OCI-LY3 (cell line): ENCODE data around the gene DNAH14.
"Not testable (repeated sequence)": the region's sequence is repeated elsewhere in the genome, so short reads cannot be mapped to it uniquely, and the experiment has no call there.

ENCODE experiments used
- H2AFZ ChIP-seq: fragments of 200-600, 300-600 bp; shearing (Covaris generic); 2 replicates; pipeline ENCODE4 v1.6.0; 2014; ENCODE audit warnings: antibody characterized with exemption, low read depth, low read length
- H3K27ac ChIP-seq: fragments of 200-600, 300-600 bp; sonication (generic); 2 replicates; pipeline ENCODE4 v1.5.1; 2014; ENCODE audit warnings: mild to moderate bottlenecking, low read length, moderate library complexity, mixed read lengths
- H3K27me3 ChIP-seq: fragments of 200-600, 300-600 bp; sonication (generic); 2 replicates; pipeline ENCODE4 v1.6.1; 2014; ENCODE audit warnings: low read depth, low read length, mixed read lengths
- H3K36me3 ChIP-seq: fragments of 200-600, 300-600 bp; sonication (generic); replicated peaks from 2 replicates; pipeline ENCODE3; 2014; ENCODE audit warnings: low read depth, low read length, mixed read lengths
- H3K4me1 ChIP-seq: fragments of 300-600, 200-600 bp; sonication (generic); 2 replicates; pipeline ENCODE4 v1.6.1; 2014; ENCODE audit warnings: low read length, mixed read lengths
- H3K4me2 ChIP-seq: fragments of 200-600, 300-600 bp; sonication (generic); 2 replicates; pipeline ENCODE4 v1.6.1; 2014; ENCODE audit warnings: low read length, mixed read lengths
- H3K4me3 ChIP-seq: fragments of 300-600, 200-600 bp; sonication (generic); 2 replicates; pipeline ENCODE4 v1.5.1; 2014; ENCODE audit warnings: antibody characterized with exemption, mild to moderate bottlenecking, low read length, moderate library complexity
- H3K79me2 ChIP-seq: fragments of 300-600, 200-600 bp; shearing (Covaris generic); 2 replicates; pipeline ENCODE4 v1.6.1; 2014; ENCODE audit warnings: mild to moderate bottlenecking, low read length, mixed read lengths
- H3K9ac ChIP-seq: fragments of 300-600, 200-600 bp; shearing (Covaris generic); 2 replicates; pipeline ENCODE4 v1.6.0; 2014; ENCODE audit warnings: mild to moderate bottlenecking, low read length, moderate library complexity
- H3K9me3 ChIP-seq: fragments of 200-600, 300-600 bp; shearing (Covaris generic); 2 replicates; pipeline ENCODE4 v1.6.1; 2014; ENCODE audit warnings: low read length, mixed read lengths; ENCODE audit not compliant: insufficient read depth
- H4K20me1 ChIP-seq: fragments of 200-600, 300-600 bp; sonication (generic); 2 replicates; pipeline ENCODE4 v1.6.1; 2016; ENCODE audit warnings: low read length, mixed read lengths; ENCODE audit not compliant: insufficient read depth
- CTCF ChIP-seq: fragments of 200-600, 300-600 bp; sonication (generic); IDR thresholded peaks from 2 replicates; pipeline ENCODE4 v1.5.1; 2014; ENCODE audit warnings: antibody characterized with exemption, low read length, low read depth
- EZH2phosphoT487 ChIP-seq: fragments of 200-600 bp; shearing (Covaris generic); IDR thresholded peaks from 2 replicates; pipeline ENCODE4 v1.6.1; 2018; ENCODE audit warnings: antibody characterized with exemption, mixed run types, low read depth

The DNAH14 gene

GRCh38 chr1:225026701-225027100 is 97.2 kb downstream of the DNAH14 start:
- H3K27me3 ChIP-seq = no peaks in the 10 kb centered on the region
- peaks cover 3% of the 10 kb centered on the region for H3K36me3 ChIP-seq
- H3K79me2 ChIP-seq = no peaks in the 10 kb centered on the region
- H3K9me3 ChIP-seq = no peaks in the 10 kb centered on the region
- H3K4me1 ChIP-seq = no peaks in the 10 kb centered on the region
- no peak overlapping the region for H3K4me2 ChIP-seq
- H3K9ac ChIP-seq = no peak overlapping the region
- TF ChIP-seq CTCF = no peak
- no peak for TF ChIP-seq EZH2phosphoT487
- no peak overlapping the region for H2AFZ ChIP-seq
- H3K27ac ChIP-seq = no peak overlapping the region
- no peak overlapping the region for H3K4me3 ChIP-seq
- H4K20me1 ChIP-seq = no peaks in the 10 kb centered on the region

DNA sequence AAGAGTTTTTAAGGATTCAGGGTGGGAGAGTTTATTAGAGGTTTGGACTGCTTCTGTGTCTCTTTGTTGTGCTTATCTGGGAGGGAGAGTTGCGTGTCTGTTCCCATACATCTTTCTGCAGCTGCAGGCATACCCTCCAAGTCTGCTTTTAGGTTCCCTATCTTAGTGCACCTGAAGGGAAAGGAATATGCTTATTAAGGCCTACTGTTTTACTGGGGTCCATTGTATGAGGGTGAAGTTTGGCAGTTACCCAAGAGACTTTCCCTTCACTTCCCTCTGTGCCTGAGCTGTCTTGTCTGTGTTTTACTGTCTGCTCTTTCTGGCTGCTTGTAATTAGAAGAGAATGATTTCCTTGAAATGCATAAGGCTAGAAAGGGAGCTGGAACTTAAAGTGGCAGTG is 107.0 kb downstream of the DNAH14 start:
- not testable (repeated sequence) for H3K9ac ChIP-seq, H4K20me1 ChIP-seq, H3K4me2 ChIP-seq, H3K36me3 ChIP-seq, H3K79me2 ChIP-seq, H2AFZ ChIP-seq, H3K27ac ChIP-seq, H3K9me3 ChIP-seq, H3K4me3 ChIP-seq, H3K4me1 ChIP-seq, H3K27me3 ChIP-seq

GRCh38 chr1:225042263-225042662 is 112.8 kb downstream of the DNAH14 start:
- no peaks in the 10 kb centered on the region for H4K20me1 ChIP-seq
- H3K4me2 ChIP-seq = no peak overlapping the region
- no peak overlapping the region for H3K27ac ChIP-seq
- H3K79me2 ChIP-seq = no peaks in the 10 kb centered on the region
- H3K9me3 ChIP-seq = no peaks in the 10 kb centered on the region
- H3K36me3 ChIP-seq = peaks cover 3% of the 10 kb centered on the region
- no peak overlapping the region for H3K9ac ChIP-seq
- H2AFZ ChIP-seq = no peak overlapping the region
- H3K4me1 ChIP-seq = no peaks in the 10 kb centered on the region
- no peaks in the 10 kb centered on the region for H3K27me3 ChIP-seq
- H3K4me3 ChIP-seq = no peak overlapping the region
- TF ChIP-seq EZH2phosphoT487 (no peak), CTCF (no peak)

GRCh38 chr1:225044258-225044657 is 114.8 kb downstream of the DNAH14 start:
- TF ChIP-seq CTCF (no peak), EZH2phosphoT487 (no peak)
- Histone ChIP-seq H3K27me3 (no peaks in the 10 kb centered on the region), H3K4me3 (no peak overlapping the region), H3K27ac (no peak overlapping the region), H4K20me1 (no peaks in the 10 kb centered on the region), H3K79me2 (no peaks in the 10 kb centered on the region), H2AFZ (no peak overlapping the region), H3K9ac (no peak overlapping the region), H3K36me3 (no peaks in the 10 kb centered on the region), H3K4me2 (no peak overlapping the region), H3K4me1 (no peaks in the 10 kb centered on the region), H3K9me3 (no peaks in the 10 kb centered on the region)

- no peak overlapping the region for H3K4me2 ChIP-seq
- H3K4me1 ChIP-seq = no peaks in the 10 kb centered on the region
- no peak for TF ChIP-seq EZH2phosphoT487
- no peak for TF ChIP-seq CTCF
- no peaks in the 10 kb centered on the region for H3K79me2 ChIP-seq
- no peaks in the 10 kb centered on the region for H3K9me3 ChIP-seq
- no peak overlapping the region for H2AFZ ChIP-seq
- H3K36me3 ChIP-seq = no peaks in the 10 kb centered on the region
- H3K9ac ChIP-seq = no peak overlapping the region
- H4K20me1 ChIP-seq = no peaks in the 10 kb centered on the region
- H3K27ac ChIP-seq = no peak overlapping the region
- no peaks in the 10 kb centered on the region for H3K27me3 ChIP-seq
- H3K4me3 ChIP-seq = no peak overlapping the region
Measured at GRCh38 chr1:225049594-225049993, 120.1 kb downstream of the DNAH14 start.
